CD4-positive, CD25-positive, alpha-beta regulatory T cell (primary cell): ENCODE measurements around the gene RNF19B. TPM values are rescaled to one million over a fixed set of nuclear protein-coding genes. Genes with fewer than 3 reads are reported as not detected.

Experiments used
- ATAC-seq, 2 donors: fragments of 150-1000 bp; cut with Tn5 transposase; one replicate each; pipeline ENCODE4 v1.10.0; 2021; ENCODE audit warnings: low read depth in 2 of 2, moderate number of reproducible peaks in 2 of 2, moderate library complexity in 1 of 2
- DNase-seq, 3 donors: peaks; one replicate each; pipeline versions ENCODE4 v3.0.0 to v3.0.0-alpha.2; 2012 to 2022; ENCODE audit warnings: mixed read lengths in 1 of 3
- H3K27ac ChIP-seq: one replicate; pipeline ENCODE4 v1.7.0; 2013; ENCODE audit warnings: mild to moderate bottlenecking, low read length; ENCODE audit not compliant: insufficient read depth, poor library complexity, severe bottlenecking
- H3K27me3 ChIP-seq: one replicate; pipeline ENCODE4 v1.7.0; 2013; ENCODE audit warnings: low read length; ENCODE audit not compliant: control insufficient read depth, insufficient read depth
- H3K36me3 ChIP-seq: one replicate; pipeline ENCODE4 v1.7.0; 2013; ENCODE audit warnings: mild to moderate bottlenecking, low read length, moderate library complexity; ENCODE audit not compliant: control insufficient read depth, insufficient read depth
- H3K4me1 ChIP-seq: 2 replicates; pipeline ENCODE4 v1.7.0; 2013; ENCODE audit warnings: mild to moderate bottlenecking, low read length; ENCODE audit not compliant: insufficient read depth, control insufficient read depth, poor library complexity, severe bottlenecking
- H3K4me3 ChIP-seq: one replicate; pipeline ENCODE4 v1.7.0; 2013; ENCODE audit warnings: low read depth, mild to moderate bottlenecking, low read length, moderate library complexity
- H3K9me3 ChIP-seq, 2 experiments: 1 replicate in 1 of 2; 2 replicates in 1 of 2; pipeline ENCODE4 v1.7.0; 2013; ENCODE audit warnings: low read length in 2 of 2, mild to moderate bottlenecking in 1 of 2, moderate library complexity in 1 of 2; ENCODE audit not compliant: control insufficient read depth in 2 of 2
- H3K27ac Mint-ChIP-seq, 3 donors: one replicate each; pipeline ENCODE4 v1.8.0; 2020 to 2022; ENCODE audit warnings: mild to moderate bottlenecking in 3 of 3, mixed read lengths in 3 of 3, moderate library complexity in 2 of 3
- H3K27me3 Mint-ChIP-seq: one replicate; pipeline ENCODE4 v1.8.0; 2022; ENCODE audit warnings: mild to moderate bottlenecking, mixed read lengths
- H3K36me3 Mint-ChIP-seq: one replicate; pipeline ENCODE4 v1.8.0; 2020; ENCODE audit warnings: mixed read lengths
- H3K4me1 Mint-ChIP-seq, 4 donors: one replicate each; pipeline ENCODE4 v1.8.0; 2020 to 2022; ENCODE audit warnings: mixed read lengths in 4 of 4, mild to moderate bottlenecking in 1 of 4
- H3K4me3 Mint-ChIP-seq, 4 donors: one replicate each; pipeline ENCODE4 v1.8.0; 2020 to 2022; ENCODE audit warnings: mild to moderate bottlenecking in 4 of 4, mixed read lengths in 4 of 4, moderate library complexity in 3 of 4
- H3K9me3 Mint-ChIP-seq, 7 donors: one replicate each; pipeline ENCODE4 v1.8.0; 2020 to 2022; ENCODE audit warnings: mixed read lengths in 7 of 7, mild to moderate bottlenecking in 3 of 7, moderate library complexity in 2 of 7
- polyA plus RNA-seq, 4 donors: library from polyadenylated mRNA; unstranded; fragments of 300-500 nt; fragmentation: Illumina TruSeq; gene quantifications; one replicate each; pipeline ENCODE4 v1.2.3, GENCODE V29; 2021
- total RNA-seq: library from RNA; stranded (reverse); gene quantifications from one replicate; pipeline ENCODE4 v1.2.3, GENCODE V29; 2022

RNF19B gene
- total and polyA plus RNA-seq, 5 donors from 2014 or later, result 2.0 to 44.9 (median 2.4) TPM

DNA sequence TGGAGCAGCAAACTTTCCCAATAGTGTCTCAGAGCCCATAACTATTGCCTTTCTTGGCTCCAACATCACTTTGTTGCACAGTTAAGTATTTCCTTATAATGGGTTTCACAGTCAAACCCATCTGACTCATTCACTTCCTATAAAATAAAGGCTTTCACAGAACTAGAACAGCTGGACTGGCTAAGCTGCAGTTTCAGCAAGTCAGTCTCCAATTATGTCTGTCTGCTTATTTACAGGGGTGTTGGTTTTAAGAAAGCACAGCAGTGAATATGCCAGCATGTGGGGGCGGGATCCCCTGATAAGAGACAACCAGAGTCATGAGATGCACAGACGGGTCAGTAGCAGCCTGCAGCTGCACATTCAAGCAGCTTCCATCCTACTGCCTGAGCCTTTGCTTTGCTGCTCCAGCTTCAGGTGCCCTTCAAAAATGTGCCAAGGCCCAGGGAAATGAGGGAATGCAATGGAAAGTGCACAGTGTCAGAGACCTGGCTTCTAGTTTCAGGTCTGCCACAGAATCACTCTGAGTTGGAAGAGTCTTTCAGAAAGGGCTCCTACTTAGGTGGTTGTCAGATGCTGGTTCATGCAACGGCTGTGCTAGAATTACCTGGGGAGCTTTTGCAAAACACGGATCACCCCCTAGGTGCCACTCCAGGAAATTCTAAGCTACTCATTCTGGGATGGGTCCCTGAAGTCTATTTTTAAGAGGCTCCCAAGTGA, 24.8 kb downstream of the RNF19B start:
- H3K27me3 ChIP-seq, result no peaks in the 10 kb centered on the region
- Mint-ChIP-seq H3K36me3 (peaks cover 51% of the 10 kb centered on the region), H3K9me3 (no peaks in the 10 kb centered on the region), H3K27ac (peak overlapping the region in 1 of 3 donors; percentile 37), H3K4me3 (no peak overlapping the region), H3K27me3 (peaks cover 4% of the 10 kb centered on the region), H3K4me1 (peaks cover 5 to 12% (median 6%) of the 10 kb centered on the region in 4 donors)
- DNase-seq, result peak in 1 of 3 donors; percentile 58
- H3K9me3 ChIP-seq, result no peaks in the 10 kb centered on the region
- no peaks in the 10 kb centered on the region for H3K4me1 ChIP-seq
- H3K27ac ChIP-seq, result no peak overlapping the region
- peaks cover 77% of the 10 kb centered on the region for H3K36me3 ChIP-seq
- no peak for ATAC-seq
- H3K4me3 ChIP-seq, result no peak overlapping the region

DNA sequence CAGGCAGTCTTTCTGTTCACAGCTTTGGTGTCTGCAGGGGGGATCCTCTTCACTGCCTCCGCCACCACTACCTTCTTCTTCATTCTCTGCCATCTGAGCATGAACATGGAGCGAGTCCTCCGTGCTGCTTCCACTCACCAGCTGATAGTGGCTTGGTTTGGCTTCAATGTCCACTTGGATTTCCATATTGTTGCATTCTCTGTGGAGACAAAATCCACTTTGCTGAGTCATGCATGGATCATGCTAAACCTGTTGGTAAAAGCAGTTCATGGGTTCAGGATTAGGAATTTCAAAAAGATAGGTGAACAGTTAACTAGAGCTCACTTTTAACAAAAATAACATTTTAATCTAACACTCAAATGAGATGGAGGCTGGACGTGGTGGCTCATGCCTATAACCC, 27.5 kb downstream of the RNF19B start:
- Histone ChIP-seq H3K36me3 (peaks cover 61% of the 10 kb centered on the region), H3K4me3 (no peak overlapping the region), H3K27me3 (no peaks in the 10 kb centered on the region), H3K9me3 (no peaks in the 10 kb centered on the region), H3K4me1 (no peaks in the 10 kb centered on the region), H3K27ac (no peak overlapping the region)
- Mint-ChIP-seq H3K4me1 (peaks cover 0 to 8% (median 4%) of the 10 kb centered on the region in 4 donors), H3K27ac (peak overlapping the region in 1 of 3 donors; percentile 32), H3K9me3 (no peaks in the 10 kb centered on the region), H3K4me3 (no peak overlapping the region), H3K27me3 (peaks cover 4% of the 10 kb centered on the region), H3K36me3 (peaks cover 29% of the 10 kb centered on the region)
- no peak for ATAC-seq
- no peak for DNase-seq

DNA sequence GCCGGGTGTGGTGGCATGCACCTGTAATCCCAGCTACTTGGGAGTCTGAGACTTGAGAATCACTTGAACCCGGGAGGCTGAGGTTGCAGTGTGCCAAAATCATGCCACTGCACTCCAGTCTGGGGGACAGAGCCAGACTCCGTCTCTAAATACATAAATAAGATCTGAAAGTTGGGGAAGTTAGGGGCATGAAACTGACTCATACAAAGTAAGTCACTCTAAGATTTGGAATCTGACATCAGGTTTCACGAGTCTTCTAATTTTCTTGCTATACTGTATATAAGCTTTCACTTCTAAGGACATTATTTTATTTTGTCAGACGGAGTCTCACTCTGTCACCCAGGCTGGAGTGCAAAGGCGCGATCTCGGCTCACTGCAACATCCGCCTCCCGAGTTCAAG, 30.1 kb downstream of the RNF19B start:
- no peak overlapping the region for H3K4me3 ChIP-seq
- no peak for ATAC-seq
- H3K4me3 Mint-ChIP-seq, result no peak overlapping the region
- no peaks in the 10 kb centered on the region for H3K4me1 ChIP-seq
- no peak overlapping the region for H3K27ac Mint-ChIP-seq
- peaks cover 0 to 8% (median 4%) of the 10 kb centered on the region in 4 donors for H3K4me1 Mint-ChIP-seq
- no peaks in the 10 kb centered on the region for H3K9me3 Mint-ChIP-seq
- DNase-seq, result no peak
- H3K36me3 ChIP-seq, result peaks cover 40% of the 10 kb centered on the region
- H3K36me3 Mint-ChIP-seq, result peaks cover 17% of the 10 kb centered on the region
- no peaks in the 10 kb centered on the region for H3K27me3 ChIP-seq
- no peak overlapping the region for H3K27ac ChIP-seq
- no peaks in the 10 kb centered on the region for H3K9me3 ChIP-seq
- H3K27me3 Mint-ChIP-seq, result peaks cover 2% of the 10 kb centered on the region

DNA sequence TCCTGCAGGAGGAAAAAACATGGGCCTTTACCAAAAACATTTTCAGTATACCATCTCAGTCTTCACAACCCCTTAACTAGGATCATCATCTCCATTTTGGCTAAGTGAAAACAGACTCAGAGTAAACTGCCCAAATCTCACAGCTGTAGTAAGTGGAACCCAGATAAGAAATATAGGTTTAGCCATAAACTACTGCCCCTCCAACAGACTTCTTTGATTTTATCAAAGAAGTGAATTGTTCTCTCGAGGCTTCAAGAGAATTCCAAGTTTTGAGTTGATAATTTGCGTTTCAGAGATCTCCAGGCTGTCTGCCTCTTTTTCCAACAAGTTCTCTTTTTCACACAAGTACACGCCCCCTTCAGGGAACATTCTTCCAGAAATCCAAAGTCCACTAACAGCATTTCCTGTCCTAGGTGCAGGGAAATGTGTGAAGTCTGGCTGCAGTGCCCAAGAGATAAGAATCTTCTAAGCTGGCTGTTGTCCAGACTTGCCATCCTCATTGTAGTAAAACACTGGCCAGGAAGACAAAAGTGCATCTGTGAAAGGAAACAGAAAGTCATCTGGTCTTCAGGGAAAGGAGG, 30.8 kb downstream of the RNF19B start:
- ATAC-seq, result no peak
- Histone ChIP-seq H3K27me3 (no peaks in the 10 kb centered on the region), H3K4me3 (no peak overlapping the region), H3K27ac (no peak overlapping the region), H3K9me3 (no peaks in the 10 kb centered on the region), H3K4me1 (no peaks in the 10 kb centered on the region), H3K36me3 (peaks cover 36% of the 10 kb centered on the region)
- DNase-seq, result no peak
- H3K36me3 Mint-ChIP-seq, result peaks cover 12% of the 10 kb centered on the region
- H3K27ac Mint-ChIP-seq, result no peak overlapping the region
- H3K9me3 Mint-ChIP-seq, result no peaks in the 10 kb centered on the region
- H3K4me3 Mint-ChIP-seq, result no peak overlapping the region
- no peaks in the 10 kb centered on the region for H3K27me3 Mint-ChIP-seq
- peaks cover 0 to 8% (median 2%) of the 10 kb centered on the region in 4 donors for H3K4me1 Mint-ChIP-seq

DNA sequence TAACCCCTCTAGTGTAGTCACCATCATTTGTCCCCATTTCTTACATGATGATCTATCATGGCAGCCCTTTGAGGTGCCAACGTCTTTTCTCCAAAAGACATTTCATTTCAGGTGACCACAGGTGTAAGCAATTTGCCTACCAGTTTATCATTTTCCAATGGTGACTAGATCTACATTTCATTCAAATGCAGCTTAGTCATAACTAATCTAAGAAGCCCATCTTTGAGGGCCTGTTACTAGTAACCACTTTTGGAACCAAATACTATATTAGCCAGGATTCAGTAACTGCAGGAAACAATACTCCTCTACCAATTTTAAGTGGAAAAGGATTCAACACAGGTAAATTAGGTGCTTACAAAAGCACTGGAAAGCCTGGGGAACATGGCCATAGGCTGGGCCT, 32.8 kb downstream of the RNF19B start:
- DNase-seq, result no peak
- peaks cover 0 to 2% (median 0%) of the 10 kb centered on the region in 7 donors for H3K9me3 Mint-ChIP-seq
- peaks cover 9% of the 10 kb centered on the region for H3K27me3 ChIP-seq
- H3K36me3 Mint-ChIP-seq, result peaks cover 1% of the 10 kb centered on the region
- peaks cover 17% of the 10 kb centered on the region for H3K36me3 ChIP-seq
- no peak overlapping the region for H3K27ac ChIP-seq
- no peaks in the 10 kb centered on the region for H3K9me3 ChIP-seq
- no peak overlapping the region for H3K4me3 ChIP-seq
- peaks cover 14% of the 10 kb centered on the region for H3K27me3 Mint-ChIP-seq
- no peak overlapping the region for H3K27ac Mint-ChIP-seq
- no peaks in the 10 kb centered on the region for H3K4me1 ChIP-seq
- peaks cover 0 to 8% (median 0%) of the 10 kb centered on the region in 4 donors for H3K4me1 Mint-ChIP-seq
- no peak for ATAC-seq
- H3K4me3 Mint-ChIP-seq, result no peak overlapping the region

DNA sequence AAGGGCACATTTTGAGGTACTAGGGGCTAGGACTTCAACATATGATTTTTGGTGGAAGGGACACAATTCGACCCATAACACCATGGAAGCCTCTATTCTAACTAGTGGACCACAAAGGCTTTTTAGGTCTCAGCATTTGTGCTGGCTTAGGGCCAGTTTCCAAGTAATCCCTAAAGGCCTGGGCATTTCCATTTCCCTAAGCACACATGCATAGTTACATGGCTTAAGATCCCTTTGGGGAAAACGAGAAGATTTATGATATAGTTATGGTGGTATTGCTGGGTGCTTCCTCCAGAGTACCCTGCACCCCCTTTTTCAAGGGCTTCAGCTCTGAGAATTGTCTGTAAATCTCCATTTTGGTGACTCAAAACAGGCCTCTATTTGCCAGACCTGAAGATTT, 35.2 kb downstream of the RNF19B start:
- Mint-ChIP-seq H3K4me1 (peaks cover 0 to 19% (median 10%) of the 10 kb centered on the region in 4 donors), H3K36me3 (no peaks in the 10 kb centered on the region), H3K27ac (no peak overlapping the region), H3K27me3 (peaks cover 35% of the 10 kb centered on the region), H3K4me3 (no peak overlapping the region), H3K9me3 (peaks cover 0 to 2% (median 0%) of the 10 kb centered on the region in 7 donors)
- Histone ChIP-seq H3K9me3 (no peaks in the 10 kb centered on the region), H3K36me3 (peaks cover 2% of the 10 kb centered on the region), H3K27ac (no peak overlapping the region), H3K27me3 (peaks cover 13% of the 10 kb centered on the region), H3K4me1 (peaks cover 11% of the 10 kb centered on the region), H3K4me3 (no peak overlapping the region)
- no peak for DNase-seq
- no peak for ATAC-seq

DNA sequence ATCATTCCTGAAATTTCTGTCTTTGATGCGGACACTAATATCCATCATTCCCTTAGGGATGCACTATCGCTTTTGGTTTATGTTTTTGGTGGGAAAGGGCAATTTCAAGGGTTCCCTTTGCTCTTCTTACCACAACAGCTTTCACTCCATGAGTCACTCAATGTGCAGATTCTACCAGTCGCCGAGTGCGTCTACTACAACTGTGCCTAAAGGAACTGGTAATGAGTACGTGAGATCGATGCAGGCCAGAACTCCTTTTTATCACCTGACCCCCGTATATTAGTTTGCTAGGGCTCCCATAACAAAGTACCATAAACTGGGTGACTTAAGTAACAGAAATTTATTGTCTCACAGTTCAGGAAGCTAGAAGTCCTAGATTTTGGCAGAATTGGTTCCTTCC, 35.9 kb downstream of the RNF19B start:
- H3K27ac Mint-ChIP-seq, result no peak overlapping the region

More for the DNA sequence above, 35.9 kb downstream of the RNF19B start:
- H3K4me3 ChIP-seq, result no peak overlapping the region
- H3K4me3 Mint-ChIP-seq, result no peak overlapping the region
- H3K4me1 Mint-ChIP-seq, result peaks cover 0 to 21% (median 11%) of the 10 kb centered on the region in 4 donors
- no peaks in the 10 kb centered on the region for H3K9me3 ChIP-seq
- H3K9me3 Mint-ChIP-seq, result peaks cover 0 to 2% (median 0%) of the 10 kb centered on the region in 7 donors
- peaks cover 11% of the 10 kb centered on the region for H3K4me1 ChIP-seq
- H3K27me3 Mint-ChIP-seq, result peaks cover 42% of the 10 kb centered on the region
- H3K27me3 ChIP-seq, result peaks cover 15% of the 10 kb centered on the region
- H3K36me3 ChIP-seq, result no peaks in the 10 kb centered on the region
- no peak overlapping the region for H3K27ac ChIP-seq
- no peak for ATAC-seq
- peaks cover under 1% of the 10 kb centered on the region for H3K36me3 Mint-ChIP-seq
- DNase-seq, result no peak
